H1 (cell line): ENCODE measurements around the gene CLDN16. TPM values are rescaled to one million over a fixed set of nuclear protein-coding genes. Genes with fewer than 3 reads are reported as not detected.

Experiments
- SUZ12 ChIP-seq: fragments of 200-600 bp; sonication (generic); IDR thresholded peaks from 2 replicates; pipeline ENCODE4 v1.6.1; 2012; ENCODE audit warnings: mild to moderate bottlenecking, inconsistent platforms, low read length, moderate library complexity, mixed read lengths
- polyA plus RNA-seq, 7 experiments: library from polyadenylated mRNA; depleted of rRNA in 3 of 7; stranded (reverse) in 5 of 7; unstranded in 2 of 7; fragments of >200 nt in 5 of 7; fragments of 200-250 nt in 2 of 7; gene quantifications; 1 replicate in 5 of 7; 2 replicates in 1 of 7; 4 replicates in 1 of 7; pipeline versions ENCODE4 v1.2.1 to v1.2.3, GENCODE V29; 2011 to 2013; ENCODE audit warnings: missing spikeins in 2 of 7, mixed read lengths in 2 of 7
- total RNA-seq: library from RNA; stranded (reverse); fragmentation: NEBNext Ultra II Directional; extraction: Animal tissue kit (Norgen Biotek cat#: 25700); gene quantifications from 2 replicates; pipeline ENCODE4 v1.2.1, GENCODE V29; 2021
- TF ChIP-seq, protein P1 (sequence below): fragments of 300-600 bp; sonication (generic); IDR thresholded peaks from 2 replicates; pipeline ENCODE4 v1.7.1; 2012; ENCODE audit warnings: low read length, moderate library complexity, mild to moderate bottlenecking, inconsistent platforms; ENCODE audit not compliant: insufficient replicate concordance

The CLDN16 gene
- total and polyA plus RNA-seq, 2 of the 8 experiments (the other 6 are each of a cell fraction or from before 2014, with no cell fraction given) = not detected

DNA sequence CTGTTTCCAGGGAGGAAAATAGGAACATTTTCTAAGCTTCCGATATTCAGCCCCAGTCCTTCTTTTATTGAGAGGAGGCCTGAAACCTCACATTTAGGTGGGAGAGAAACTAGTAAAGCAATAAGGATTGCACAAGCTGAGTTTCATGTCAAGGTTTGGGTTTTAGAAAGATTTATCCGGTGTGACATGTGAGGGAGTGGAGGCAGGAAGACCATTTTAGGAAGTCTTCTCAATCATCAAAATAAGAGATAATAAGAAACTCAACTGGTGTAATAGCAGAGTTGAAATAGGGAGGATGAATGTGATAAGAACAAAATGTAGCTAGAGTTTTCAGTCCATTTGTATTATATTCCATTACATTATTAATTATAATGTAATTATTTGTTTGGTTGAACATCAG, 27.7 kb upstream of the CLDN16 start (continued):
- TF ChIP-seq, protein P1, sequence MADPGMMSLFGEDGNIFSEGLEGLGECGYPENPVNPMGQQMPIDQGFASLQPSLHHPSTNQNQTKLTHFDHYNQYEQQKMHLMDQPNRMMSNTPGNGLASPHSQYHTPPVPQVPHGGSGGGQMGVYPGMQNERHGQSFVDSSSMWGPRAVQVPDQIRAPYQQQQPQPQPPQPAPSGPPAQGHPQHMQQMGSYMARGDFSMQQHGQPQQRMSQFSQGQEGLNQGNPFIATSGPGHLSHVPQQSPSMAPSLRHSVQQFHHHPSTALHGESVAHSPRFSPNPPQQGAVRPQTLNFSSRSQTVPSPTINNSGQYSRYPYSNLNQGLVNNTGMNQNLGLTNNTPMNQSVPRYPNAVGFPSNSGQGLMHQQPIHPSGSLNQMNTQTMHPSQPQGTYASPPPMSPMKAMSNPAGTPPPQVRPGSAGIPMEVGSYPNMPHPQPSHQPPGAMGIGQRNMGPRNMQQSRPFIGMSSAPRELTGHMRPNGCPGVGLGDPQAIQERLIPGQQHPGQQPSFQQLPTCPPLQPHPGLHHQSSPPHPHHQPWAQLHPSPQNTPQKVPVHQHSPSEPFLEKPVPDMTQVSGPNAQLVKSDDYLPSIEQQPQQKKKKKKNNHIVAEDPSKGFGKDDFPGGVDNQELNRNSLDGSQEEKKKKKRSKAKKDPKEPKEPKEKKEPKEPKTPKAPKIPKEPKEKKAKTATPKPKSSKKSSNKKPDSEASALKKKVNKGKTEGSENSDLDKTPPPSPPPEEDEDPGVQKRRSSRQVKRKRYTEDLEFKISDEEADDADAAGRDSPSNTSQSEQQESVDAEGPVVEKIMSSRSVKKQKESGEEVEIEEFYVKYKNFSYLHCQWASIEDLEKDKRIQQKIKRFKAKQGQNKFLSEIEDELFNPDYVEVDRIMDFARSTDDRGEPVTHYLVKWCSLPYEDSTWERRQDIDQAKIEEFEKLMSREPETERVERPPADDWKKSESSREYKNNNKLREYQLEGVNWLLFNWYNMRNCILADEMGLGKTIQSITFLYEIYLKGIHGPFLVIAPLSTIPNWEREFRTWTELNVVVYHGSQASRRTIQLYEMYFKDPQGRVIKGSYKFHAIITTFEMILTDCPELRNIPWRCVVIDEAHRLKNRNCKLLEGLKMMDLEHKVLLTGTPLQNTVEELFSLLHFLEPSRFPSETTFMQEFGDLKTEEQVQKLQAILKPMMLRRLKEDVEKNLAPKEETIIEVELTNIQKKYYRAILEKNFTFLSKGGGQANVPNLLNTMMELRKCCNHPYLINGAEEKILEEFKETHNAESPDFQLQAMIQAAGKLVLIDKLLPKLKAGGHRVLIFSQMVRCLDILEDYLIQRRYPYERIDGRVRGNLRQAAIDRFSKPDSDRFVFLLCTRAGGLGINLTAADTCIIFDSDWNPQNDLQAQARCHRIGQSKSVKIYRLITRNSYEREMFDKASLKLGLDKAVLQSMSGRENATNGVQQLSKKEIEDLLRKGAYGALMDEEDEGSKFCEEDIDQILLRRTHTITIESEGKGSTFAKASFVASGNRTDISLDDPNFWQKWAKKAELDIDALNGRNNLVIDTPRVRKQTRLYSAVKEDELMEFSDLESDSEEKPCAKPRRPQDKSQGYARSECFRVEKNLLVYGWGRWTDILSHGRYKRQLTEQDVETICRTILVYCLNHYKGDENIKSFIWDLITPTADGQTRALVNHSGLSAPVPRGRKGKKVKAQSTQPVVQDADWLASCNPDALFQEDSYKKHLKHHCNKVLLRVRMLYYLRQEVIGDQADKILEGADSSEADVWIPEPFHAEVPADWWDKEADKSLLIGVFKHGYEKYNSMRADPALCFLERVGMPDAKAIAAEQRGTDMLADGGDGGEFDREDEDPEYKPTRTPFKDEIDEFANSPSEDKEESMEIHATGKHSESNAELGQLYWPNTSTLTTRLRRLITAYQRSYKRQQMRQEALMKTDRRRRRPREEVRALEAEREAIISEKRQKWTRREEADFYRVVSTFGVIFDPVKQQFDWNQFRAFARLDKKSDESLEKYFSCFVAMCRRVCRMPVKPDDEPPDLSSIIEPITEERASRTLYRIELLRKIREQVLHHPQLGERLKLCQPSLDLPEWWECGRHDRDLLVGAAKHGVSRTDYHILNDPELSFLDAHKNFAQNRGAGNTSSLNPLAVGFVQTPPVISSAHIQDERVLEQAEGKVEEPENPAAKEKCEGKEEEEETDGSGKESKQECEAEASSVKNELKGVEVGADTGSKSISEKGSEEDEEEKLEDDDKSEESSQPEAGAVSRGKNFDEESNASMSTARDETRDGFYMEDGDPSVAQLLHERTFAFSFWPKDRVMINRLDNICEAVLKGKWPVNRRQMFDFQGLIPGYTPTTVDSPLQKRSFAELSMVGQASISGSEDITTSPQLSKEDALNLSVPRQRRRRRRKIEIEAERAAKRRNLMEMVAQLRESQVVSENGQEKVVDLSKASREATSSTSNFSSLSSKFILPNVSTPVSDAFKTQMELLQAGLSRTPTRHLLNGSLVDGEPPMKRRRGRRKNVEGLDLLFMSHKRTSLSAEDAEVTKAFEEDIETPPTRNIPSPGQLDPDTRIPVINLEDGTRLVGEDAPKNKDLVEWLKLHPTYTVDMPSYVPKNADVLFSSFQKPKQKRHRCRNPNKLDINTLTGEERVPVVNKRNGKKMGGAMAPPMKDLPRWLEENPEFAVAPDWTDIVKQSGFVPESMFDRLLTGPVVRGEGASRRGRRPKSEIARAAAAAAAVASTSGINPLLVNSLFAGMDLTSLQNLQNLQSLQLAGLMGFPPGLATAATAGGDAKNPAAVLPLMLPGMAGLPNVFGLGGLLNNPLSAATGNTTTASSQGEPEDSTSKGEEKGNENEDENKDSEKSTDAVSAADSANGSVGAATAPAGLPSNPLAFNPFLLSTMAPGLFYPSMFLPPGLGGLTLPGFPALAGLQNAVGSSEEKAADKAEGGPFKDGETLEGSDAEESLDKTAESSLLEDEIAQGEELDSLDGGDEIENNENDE = no peak
- no peak for TF ChIP-seq SUZ12
- TF ChIP-seq, all 59 proteins: peak for 0
